Stimulated activated CD8-positive, alpha-beta memory T cell treated with anti-CD3 and anti-CD28 coated beads, Interleukin-2, amount 100 ng/mL, for 48 hours (primary cell): Measurements from ENCODE around the gene SRRM5.
A peak's percentile ranks its signal among the peaks of the same experiment; 100 is the strongest.
"Not testable (repeated sequence)": the region's sequence is repeated elsewhere in the genome, so short reads cannot be mapped to it uniquely, and the experiment has no call there.

Source experiments
- DNase-seq, 2 donors: peaks; one replicate each; pipeline ENCODE4 v3.0.0-alpha.2; 2020; ENCODE audit warnings: low read depth in 2 of 2

Gene SRRM5

GRCh38 chr19:43616306-43616705, 4.4 kb downstream of the SRRM5 start:
- no peak for DNase-seq

- DNase-seq, result no peak
Observed at GRCh38 chr19:43616954-43617353, 5.1 kb downstream of the SRRM5 start.

GRCh38 chr19:43618921-43619261, 7.0 kb downstream of the SRRM5 start:
- DNase-seq, result peak in 1 of 2 donors; percentile 42

- DNase-seq, result peak; percentile 75 to 79
Observed at GRCh38 chr19:43619262-43620060, 7.6 kb downstream of the SRRM5 start, which contains the start of gene ZNF428. ZNF428 (minus strand) TSS chr19:43619629; CDS start chr19:43614304, 5,325 bp downstream.

DNA sequence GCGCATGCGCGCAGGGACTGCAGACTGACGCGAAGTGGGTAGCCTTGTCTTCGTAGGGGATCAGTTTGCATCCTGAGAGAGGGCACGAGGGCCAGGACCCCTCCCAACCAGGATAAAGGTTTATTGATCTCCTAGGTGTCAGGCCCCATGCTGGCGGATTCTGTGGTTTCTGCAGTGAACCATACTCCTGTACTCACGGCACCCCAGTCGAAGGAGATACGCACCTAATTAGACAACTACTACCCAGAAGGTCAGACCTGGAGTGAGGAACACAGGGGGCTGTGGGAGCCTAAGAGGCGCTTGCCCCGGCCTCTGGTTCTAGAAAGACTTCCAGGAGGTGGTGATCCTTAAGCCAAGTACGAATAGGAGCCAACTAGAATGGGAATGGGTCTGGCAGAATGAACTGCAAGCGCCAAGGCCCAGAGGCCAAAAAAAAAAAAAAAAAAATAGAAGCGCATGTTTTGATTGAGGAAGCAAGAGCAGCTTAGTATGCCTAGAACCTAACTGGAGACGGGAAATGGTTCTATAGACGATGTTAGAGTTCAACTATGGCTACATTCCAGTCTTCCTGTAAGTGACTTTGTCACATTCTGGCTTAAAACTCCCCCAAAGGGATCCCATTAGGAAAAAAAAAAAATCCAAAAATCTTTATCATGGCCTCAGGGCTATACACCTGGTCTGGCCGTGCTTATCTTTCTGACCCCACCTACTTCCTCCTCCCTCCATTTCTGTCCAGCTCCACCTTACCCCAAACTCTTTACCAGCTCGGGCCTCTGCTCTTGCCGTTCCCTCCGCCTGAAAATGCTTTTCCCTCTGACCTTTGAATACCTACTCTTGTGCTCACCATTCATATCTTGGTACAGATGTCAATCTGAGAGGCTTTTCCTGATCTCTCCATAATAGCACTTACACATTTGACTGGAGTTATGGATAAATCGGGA, 8.4 kb downstream of the SRRM5 start:
- peak; percentile 78 to 79 for DNase-seq

DNA sequence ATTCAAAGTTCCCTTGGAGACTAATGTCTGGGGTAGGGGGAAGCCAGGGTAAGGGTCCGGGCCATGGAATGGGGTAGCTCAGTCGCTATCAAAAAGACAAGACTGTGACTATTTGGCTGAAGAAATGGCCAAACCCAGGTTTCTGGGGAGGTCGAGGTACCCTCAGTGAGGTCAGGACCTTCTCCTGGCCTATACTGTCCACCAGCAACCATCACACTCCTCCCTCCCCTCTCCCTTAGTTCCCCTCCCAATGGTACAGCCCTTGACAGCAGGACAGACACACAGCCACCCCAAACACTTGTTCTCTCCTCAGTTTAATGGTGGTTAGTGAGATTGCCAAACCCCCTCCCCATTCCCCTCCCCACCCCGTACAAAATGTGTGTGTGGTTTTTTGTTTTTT, 10.2 kb downstream of the SRRM5 start:
- no peak for DNase-seq

- no peak for DNase-seq
Observed at GRCh38 chr19:43622956-43623355, 11.1 kb downstream of the SRRM5 start.

DNA sequence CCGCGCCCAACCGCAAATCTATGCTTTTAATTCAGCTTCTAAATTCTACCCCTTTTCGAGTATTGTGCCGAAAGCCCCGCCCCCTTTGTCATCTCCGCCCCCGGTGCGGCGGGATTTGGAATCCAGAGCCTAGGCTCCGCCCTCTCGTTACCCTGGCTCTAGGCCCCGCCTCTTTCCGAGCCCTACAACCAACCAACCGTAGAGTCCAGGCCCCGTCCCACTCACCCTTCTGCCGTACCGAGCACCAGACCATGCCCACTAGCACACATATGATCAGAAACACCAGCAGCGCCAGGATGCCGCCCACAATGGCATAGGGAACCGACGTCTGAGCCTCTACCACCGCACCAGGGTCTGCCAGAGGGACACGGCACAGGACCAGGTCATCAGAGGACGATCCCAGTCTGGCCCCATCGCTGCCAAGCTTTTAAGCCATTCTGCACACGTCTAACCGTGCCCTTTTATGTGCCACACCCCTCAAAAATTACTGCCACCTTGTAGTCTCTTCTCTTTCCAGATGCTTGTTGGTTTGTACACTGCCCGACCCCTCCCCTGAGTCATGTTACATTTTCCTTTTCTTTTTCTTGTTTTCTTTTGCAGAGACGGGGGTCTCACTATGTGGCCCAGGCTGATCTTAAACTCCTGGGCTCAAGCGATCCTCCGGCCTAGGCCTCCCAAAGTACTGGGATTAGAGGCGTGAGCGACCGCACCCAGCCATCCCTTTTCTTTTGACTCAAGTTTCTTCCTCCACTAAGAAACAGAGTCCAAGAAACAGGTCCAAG, 12.2 kb downstream of the SRRM5 start:
- no peak for DNase-seq

GRCh38 chr19:43624933-43625332, 13.0 kb downstream of the SRRM5 start:
- DNase-seq, result peak; percentile 81 to 82

GRCh38 chr19:43625918-43626579, 14.2 kb downstream of the SRRM5 start:
- no peak for DNase-seq

GRCh38 chr19:43626838-43627237, 14.9 kb downstream of the SRRM5 start:
- no peak for DNase-seq

GRCh38 chr19:43628646-43629326, 16.9 kb downstream of the SRRM5 start:
- no peak for DNase-seq

GRCh38 chr19:43631491-43631890, 19.6 kb downstream of the SRRM5 start:
- no peak for DNase-seq

- DNase-seq, result no peak
Observed at GRCh38 chr19:43633520-43633919, 21.6 kb downstream of the SRRM5 start.

DNA sequence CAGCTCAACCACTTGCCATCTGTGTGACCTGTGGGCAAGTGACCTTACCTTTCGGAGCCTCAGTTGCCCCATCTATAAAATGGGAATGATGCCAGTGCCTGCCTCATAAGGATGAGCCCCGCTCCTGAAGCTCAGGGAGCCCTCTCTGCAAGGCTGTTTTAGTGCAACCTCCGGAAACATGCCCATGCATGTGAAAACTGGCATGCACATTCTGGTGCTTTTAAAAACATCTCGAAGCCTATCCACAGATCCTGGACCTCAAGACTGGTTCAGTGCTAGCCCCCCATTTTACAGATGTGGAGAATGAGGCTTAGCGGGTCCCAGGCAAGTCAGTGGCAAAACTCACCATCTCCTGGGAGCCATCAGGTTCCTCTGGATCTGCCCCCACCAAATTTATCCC, 22.2 kb downstream of the SRRM5 start:
- DNase-seq, result no peak

DNA sequence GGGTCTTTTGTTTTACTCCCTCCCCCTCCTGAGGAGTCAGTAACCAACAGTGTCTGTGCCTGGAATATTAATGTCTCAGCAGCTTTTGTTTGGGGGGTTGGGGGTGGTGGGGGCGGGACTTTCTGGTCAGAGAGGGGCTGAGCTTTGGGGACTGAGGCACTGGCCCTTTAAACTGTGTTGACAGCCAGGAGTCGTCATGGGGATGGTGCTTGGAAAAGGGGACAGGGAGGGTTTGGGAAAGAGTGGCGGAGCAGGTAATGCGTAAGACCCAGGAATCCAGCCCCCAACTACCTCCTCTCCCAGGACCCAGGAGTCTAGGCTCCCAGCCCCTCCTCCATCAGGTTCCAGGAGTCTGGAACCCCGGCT, 22.6 kb downstream of the SRRM5 start:
- no peak for DNase-seq

- no peak for DNase-seq
Observed at GRCh38 chr19:43634872-43635560, 23.1 kb downstream of the SRRM5 start.

DNA sequence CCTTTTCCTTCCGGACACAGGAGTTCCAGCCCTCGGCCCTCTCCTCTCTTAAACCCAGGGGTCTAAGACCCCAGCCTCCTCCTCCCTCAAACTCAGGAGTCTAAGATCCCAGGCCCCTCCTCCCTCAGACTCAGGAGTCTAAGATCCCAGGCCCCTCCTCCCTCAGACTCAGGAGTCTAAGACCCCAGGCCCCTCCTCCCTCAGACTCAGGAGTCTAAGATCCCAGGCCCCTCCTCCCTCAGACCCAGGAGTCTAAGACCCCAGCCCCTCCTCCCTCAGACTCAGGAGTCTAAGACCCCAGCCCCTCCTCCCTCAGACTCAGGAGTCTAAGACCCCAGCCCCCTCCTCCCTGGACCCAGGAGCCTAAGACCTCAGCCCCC, 23.7 kb downstream of the SRRM5 start:
- DNase-seq, result not testable (repeated sequence)

DNA sequence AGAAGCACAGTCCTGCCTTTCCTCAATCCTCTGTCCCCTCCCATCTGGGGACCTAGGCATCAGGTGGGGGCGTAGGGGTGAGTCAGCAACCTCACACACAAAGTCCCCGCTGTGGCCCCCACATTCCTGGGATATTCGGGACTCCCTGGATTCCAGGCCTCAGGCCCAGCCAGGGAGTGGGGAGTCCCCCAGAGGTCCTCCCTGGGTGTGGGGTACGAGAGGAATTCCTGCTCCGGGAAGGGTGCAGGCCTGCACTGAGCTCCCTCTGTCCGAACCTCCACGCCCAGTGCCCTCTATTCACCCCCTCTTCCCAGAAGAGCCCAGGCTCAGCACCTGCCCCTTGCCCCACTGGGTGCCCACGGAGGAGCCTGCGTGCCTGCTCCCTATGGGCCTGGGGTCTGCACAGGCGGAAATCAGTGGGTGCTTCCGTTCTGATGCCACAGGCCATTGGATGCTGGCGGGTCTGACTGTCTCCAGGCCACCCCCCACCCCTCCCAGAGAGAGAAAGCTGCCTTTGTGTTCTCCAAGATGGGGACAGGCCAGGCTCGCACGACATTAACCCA, 24.3 kb downstream of the SRRM5 start:
- DNase-seq, result no peak
